Activated naive CD8-positive, alpha-beta T cell treated with anti-CD3 and anti-CD28 coated beads, Interleukin-2, amount 10 ng/mL, durations not matched to agents 7 days and 5 days (primary cell): ENCODE measurements around the gene CYP4Z1. TPM values are rescaled to one million over a fixed set of nuclear protein-coding genes. Genes with fewer than 3 reads are reported as not detected.
"Not testable (repeated sequence)": the region's sequence is repeated elsewhere in the genome, so short reads cannot be mapped to it uniquely, and the experiment has no call there.

Experiments
- ATAC-seq: fragments of 150-1000 bp; cut with Tn5 transposase; one replicate; pipeline ENCODE4 v1.10.0; 2021; ENCODE audit warnings: low read depth, moderate library complexity
- POLR2A ChIA-PET: fragments of 350-600 bp; sonication (Branson Sonifier 250); formaldehyde crosslinking; loops from one replicate; lab custom pipeline; 2021; ENCODE audit warnings: antibody characterized with exemption; lab: Charles Lee
- DNase-seq: peaks from one replicate; pipeline ENCODE4 v3.0.0; 2021
- H3K27ac Mint-ChIP-seq: one replicate; pipeline ENCODE4 v1.8.0; 2022; ENCODE audit warnings: mild to moderate bottlenecking, mixed read lengths
- H3K27me3 Mint-ChIP-seq: one replicate; pipeline ENCODE4 v1.8.0; 2022; ENCODE audit warnings: mild to moderate bottlenecking, moderate library complexity, mixed read lengths
- H3K36me3 Mint-ChIP-seq: one replicate; pipeline ENCODE4 v1.8.0; 2021; ENCODE audit warnings: mild to moderate bottlenecking, mixed read lengths
- H3K4me1 Mint-ChIP-seq: one replicate; pipeline ENCODE4 v1.8.0; 2021; ENCODE audit warnings: mixed read lengths
- H3K4me3 Mint-ChIP-seq: one replicate; pipeline ENCODE4 v1.8.0; 2022; ENCODE audit warnings: mild to moderate bottlenecking, moderate library complexity, mixed read lengths
- H3K9me3 Mint-ChIP-seq: one replicate; pipeline ENCODE4 v1.8.0; 2021; ENCODE audit warnings: mixed read lengths
- total RNA-seq, 2 experiments: library from RNA; stranded (reverse); gene quantifications; one replicate each; pipeline ENCODE4 v1.2.3, GENCODE V29; 2021

Gene CYP4Z1
- total RNA-seq, 2 experiments from 2014 or later = not detected

- Mint-ChIP-seq H3K27ac (no peak overlapping the region), H3K27me3 (peaks cover 13% of the 10 kb centered on the region), H3K4me3 (no peak overlapping the region), H3K36me3 (no peaks in the 10 kb centered on the region), H3K9me3 (no peaks in the 10 kb centered on the region), H3K4me1 (no peaks in the 10 kb centered on the region)
- DNase-seq (no peak), ATAC-seq (no peak)
- POLR2A ChIA-PET = no interaction called here
Observed at GRCh38 chr1:47137925-47138615, 71.0 kb downstream of the CYP4Z1 start.

- ATAC-seq, H3K4me3 Mint-ChIP-seq, H3K36me3 Mint-ChIP-seq, POLR2A ChIA-PET, H3K4me1 Mint-ChIP-seq, H3K27ac Mint-ChIP-seq, DNase-seq, H3K27me3 Mint-ChIP-seq, H3K9me3 Mint-ChIP-seq: not testable (repeated sequence)
Observed at GRCh38 chr1:47140358-47140757, 73.3 kb downstream of the CYP4Z1 start.

- DNase-seq, POLR2A ChIA-PET, H3K4me3 Mint-ChIP-seq, ATAC-seq, H3K27ac Mint-ChIP-seq, H3K4me1 Mint-ChIP-seq, H3K36me3 Mint-ChIP-seq, H3K27me3 Mint-ChIP-seq, H3K9me3 Mint-ChIP-seq: not testable (repeated sequence)
Observed at GRCh38 chr1:47143654-47144053, 76.6 kb downstream of the CYP4Z1 start.

GRCh38 chr1:47146495-47146894 lies 79.5 kb downstream of the CYP4Z1 start:
- DNase-seq, H3K36me3 Mint-ChIP-seq, POLR2A ChIA-PET, ATAC-seq, H3K4me3 Mint-ChIP-seq, H3K9me3 Mint-ChIP-seq, H3K4me1 Mint-ChIP-seq, H3K27ac Mint-ChIP-seq, H3K27me3 Mint-ChIP-seq: not testable (repeated sequence)

- Mint-ChIP-seq H3K36me3 (no peaks in the 10 kb centered on the region), H3K4me3 (no peak overlapping the region), H3K27me3 (peaks cover 13% of the 10 kb centered on the region), H3K27ac (no peak overlapping the region), H3K4me1 (no peaks in the 10 kb centered on the region), H3K9me3 (no peaks in the 10 kb centered on the region)
- no peak for ATAC-seq
- DNase-seq = no peak
- POLR2A ChIA-PET = no interaction called here
Observed at GRCh38 chr1:47147047-47147785, 80.2 kb downstream of the CYP4Z1 start.

GRCh38 chr1:47149162-47149561 lies 82.1 kb downstream of the CYP4Z1 start:
- H3K9me3 Mint-ChIP-seq, H3K27ac Mint-ChIP-seq, H3K4me1 Mint-ChIP-seq, DNase-seq, POLR2A ChIA-PET, H3K4me3 Mint-ChIP-seq, H3K36me3 Mint-ChIP-seq, ATAC-seq: not testable (repeated sequence)
- peaks cover 15% of the 10 kb centered on the region for H3K27me3 Mint-ChIP-seq

- DNase-seq, H3K4me1 Mint-ChIP-seq, H3K4me3 Mint-ChIP-seq, H3K9me3 Mint-ChIP-seq, H3K36me3 Mint-ChIP-seq, POLR2A ChIA-PET, ATAC-seq, H3K27ac Mint-ChIP-seq: not testable (repeated sequence)
- H3K27me3 Mint-ChIP-seq = peaks cover 24% of the 10 kb centered on the region
Observed at GRCh38 chr1:47156457-47156856, 89.4 kb downstream of the CYP4Z1 start.

GRCh38 chr1:47157957-47158356 lies 90.9 kb downstream of the CYP4Z1 start:
- not testable (repeated sequence) for H3K27ac Mint-ChIP-seq

GRCh38 chr1:47160716-47161115 lies 93.7 kb downstream of the CYP4Z1 start:
- H3K9me3 Mint-ChIP-seq = no peaks in the 10 kb centered on the region

More at GRCh38 chr1:47157957-47158356, 90.9 kb downstream of the CYP4Z1 start:
- ATAC-seq, H3K4me1 Mint-ChIP-seq, POLR2A ChIA-PET, DNase-seq, H3K9me3 Mint-ChIP-seq, H3K4me3 Mint-ChIP-seq, H3K36me3 Mint-ChIP-seq: not testable (repeated sequence)
- peaks cover 22% of the 10 kb centered on the region for H3K27me3 Mint-ChIP-seq

GRCh38 chr1:47161298-47162040 lies 94.4 kb downstream of the CYP4Z1 start:
- H3K4me3 Mint-ChIP-seq = no peak overlapping the region
- ATAC-seq = no peak
- no peaks in the 10 kb centered on the region for H3K9me3 Mint-ChIP-seq
- H3K4me1 Mint-ChIP-seq = no peaks in the 10 kb centered on the region
- H3K36me3 Mint-ChIP-seq = no peaks in the 10 kb centered on the region
- H3K27ac Mint-ChIP-seq = no peak overlapping the region
- no peak for DNase-seq
- H3K27me3 Mint-ChIP-seq = peaks cover 27% of the 10 kb centered on the region
- POLR2A ChIA-PET = no interaction called here

More at GRCh38 chr1:47160716-47161115, 93.7 kb downstream of the CYP4Z1 start:
- ATAC-seq (no peak), DNase-seq (no peak)
- Mint-ChIP-seq H3K4me3 (no peak overlapping the region), H3K36me3 (no peaks in the 10 kb centered on the region), H3K4me1 (no peaks in the 10 kb centered on the region), H3K27ac (no peak overlapping the region), H3K27me3 (peaks cover 27% of the 10 kb centered on the region)
- POLR2A ChIA-PET = no interaction called here

GRCh38 chr1:47164552-47164951 lies 97.5 kb downstream of the CYP4Z1 start:
- H3K36me3 Mint-ChIP-seq = no peaks in the 10 kb centered on the region
- no peaks in the 10 kb centered on the region for H3K4me1 Mint-ChIP-seq
- H3K9me3 Mint-ChIP-seq = no peaks in the 10 kb centered on the region
- H3K27ac Mint-ChIP-seq = no peak overlapping the region
- no peak for DNase-seq
- H3K4me3 Mint-ChIP-seq = no peak overlapping the region
- H3K27me3 Mint-ChIP-seq = peaks cover 20% of the 10 kb centered on the region
- no peak for ATAC-seq
- POLR2A ChIA-PET = no interaction called here
